Ascending aorta (tissue), 2 donors: ENCODE results near the gene DAO. TPM values are rescaled to one million over a fixed set of nuclear protein-coding genes. Genes with fewer than 3 reads are reported as not detected.

Experiments
- DNase-seq, 2 donors: peaks; one replicate each; pipeline ENCODE4 v3.0.0-alpha.2; 2019; ENCODE audit warnings: low spot score in 2 of 2
- H3K27ac ChIP-seq, 2 donors: fragments of 200-600 bp; sonication (generic); one replicate each; pipeline ENCODE4 v1.5.1; 2016 to 2017; ENCODE audit warnings: mild to moderate bottlenecking in 1 of 2
- H3K27me3 ChIP-seq: fragments of 200-600 bp; sonication (generic); one replicate; pipeline ENCODE4 v1.5.1; 2017
- H3K36me3 ChIP-seq, 2 donors: fragments of 200-600 bp; sonication (generic); one replicate each; pipeline ENCODE4 v1.5.1; 2016
- H3K4me1 ChIP-seq, 2 donors: fragments of 200-600 bp; sonication (generic); one replicate each; pipeline ENCODE4 v1.5.1; 2016 to 2017; ENCODE audit warnings: mild to moderate bottlenecking in 1 of 2
- H3K4me3 ChIP-seq, 2 donors: fragments of 200-600 bp; sonication (generic); one replicate each; pipeline ENCODE4 v1.5.1; 2016 to 2017; ENCODE audit warnings: mild to moderate bottlenecking in 1 of 2
- H3K9me3 ChIP-seq, 2 donors: fragments of 200-600 bp; sonication (generic); one replicate each; pipeline ENCODE4 v1.5.1; 2016
- CTCF ChIP-seq, 3 experiments: fragments of 200-600 bp in 2 of 3; fragments of 450-650 bp in 1 of 3; sonication (generic) in 2 of 3; IDR thresholded peaks; one replicate each; pipeline ENCODE4 v1.5.1; 2016 to 2019; ENCODE audit warnings: antibody characterized with exemption in 3 of 3, mild to moderate bottlenecking in 1 of 3, moderate library complexity in 1 of 3
- intact Hi-C: fragments of 100-400 bp; cut with DNase I; formaldehyde crosslinking; loops from one replicate; pipeline ENCODE4 v1.15.1; 2023
- total RNA-seq: library from RNA; depleted of rRNA; stranded (reverse); fragments of >200 nt; gene quantifications from one replicate; pipeline ENCODE4 v1.1.0, GENCODE V29; 2016

Gene DAO
- total RNA-seq, 1 donor from 2014 or later, result not detected

- Histone ChIP-seq H3K27ac (peak overlapping the region; percentile 93 to 97), H3K9me3 (no peaks in the 10 kb centered on the region), H3K4me3 (peak overlapping the region in 1 of 2 donors; percentile 28), H3K36me3 (peaks cover 10 to 13% of the 10 kb centered on the region in 2 donors), H3K27me3 (no peaks in the 10 kb centered on the region), H3K4me1 (peaks cover 24 to 48% of the 10 kb centered on the region in 2 donors)
- intact Hi-C loops, result loop anchor here (10.0 kb wide), 1 partner anchor 548 kb away; no protein-coding TSS in a partner anchor
- no peak for DNase-seq
- no peak for TF ChIP-seq CTCF (IDR thresholded peaks at IDR 0.05)
Measured at GRCh38 chr12:108852674-108853309, 27.1 kb upstream of the DAO start.

- peak overlapping the region in 1 of 2 donors; percentile 28 for H3K4me3 ChIP-seq
- H3K27ac ChIP-seq, result peak overlapping the region; percentile 93 to 97
- intact Hi-C loops, result loop anchor here (10.0 kb wide), 1 partner anchor 549 kb away; no protein-coding TSS in a partner anchor
Measured at GRCh38 chr12:108853426-108853825, 26.5 kb upstream of the DAO start.

DNA sequence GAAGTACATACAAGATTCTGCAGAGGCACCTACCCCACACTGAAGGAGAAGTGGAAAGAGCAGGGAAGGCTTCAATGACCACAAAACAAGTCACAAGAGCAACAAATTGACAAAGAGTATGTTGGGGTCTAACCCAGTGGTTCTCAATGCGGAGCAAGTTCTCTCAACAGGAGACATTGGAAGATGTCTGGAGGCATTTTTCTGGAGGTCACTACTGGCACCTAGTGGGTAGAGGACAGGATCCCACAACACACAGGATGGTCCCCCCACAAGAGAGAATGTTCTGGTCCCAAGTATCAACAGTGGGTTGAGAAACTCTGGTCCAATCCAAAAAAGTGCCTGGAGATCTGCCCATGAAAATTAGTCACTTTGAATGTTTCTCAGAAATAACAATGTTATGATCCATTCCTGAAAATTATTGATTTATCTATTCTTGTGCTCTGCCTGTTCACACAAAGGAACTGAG, 25.9 kb upstream of the DAO start:
- Histone ChIP-seq H3K9me3 (no peaks in the 10 kb centered on the region), H3K27ac (peak overlapping the region; percentile 93 to 97), H3K4me1 (peaks cover 24 to 58% of the 10 kb centered on the region in 2 donors), H3K27me3 (no peaks in the 10 kb centered on the region), H3K36me3 (peaks cover under 1 to 2% of the 10 kb centered on the region in 2 donors), H3K4me3 (peak overlapping the region in 1 of 2 donors; percentile 28)
- intact Hi-C loops, result loop anchor here (1.0 to 10.0 kb wide), 7 partner anchors 15 to 549 kb away; partner anchors contain the start of gene CORO1C
- TF ChIP-seq CTCF (IDR thresholded peaks at IDR 0.05), result peak; percentile 47 to 60 (median 57)
- peak in 1 of 2 donors; percentile 91 for DNase-seq

More at GRCh38 chr12:108853426-108853825, 26.5 kb upstream of the DAO start:
- peaks cover 24 to 52% of the 10 kb centered on the region in 2 donors for H3K4me1 ChIP-seq
- TF ChIP-seq CTCF (IDR thresholded peaks at IDR 0.05), result no peak
- DNase-seq, result no peak
- no peaks in the 10 kb centered on the region for H3K9me3 ChIP-seq
- no peaks in the 10 kb centered on the region for H3K27me3 ChIP-seq
- H3K36me3 ChIP-seq, result peaks cover 7 to 8% of the 10 kb centered on the region in 2 donors

DNA sequence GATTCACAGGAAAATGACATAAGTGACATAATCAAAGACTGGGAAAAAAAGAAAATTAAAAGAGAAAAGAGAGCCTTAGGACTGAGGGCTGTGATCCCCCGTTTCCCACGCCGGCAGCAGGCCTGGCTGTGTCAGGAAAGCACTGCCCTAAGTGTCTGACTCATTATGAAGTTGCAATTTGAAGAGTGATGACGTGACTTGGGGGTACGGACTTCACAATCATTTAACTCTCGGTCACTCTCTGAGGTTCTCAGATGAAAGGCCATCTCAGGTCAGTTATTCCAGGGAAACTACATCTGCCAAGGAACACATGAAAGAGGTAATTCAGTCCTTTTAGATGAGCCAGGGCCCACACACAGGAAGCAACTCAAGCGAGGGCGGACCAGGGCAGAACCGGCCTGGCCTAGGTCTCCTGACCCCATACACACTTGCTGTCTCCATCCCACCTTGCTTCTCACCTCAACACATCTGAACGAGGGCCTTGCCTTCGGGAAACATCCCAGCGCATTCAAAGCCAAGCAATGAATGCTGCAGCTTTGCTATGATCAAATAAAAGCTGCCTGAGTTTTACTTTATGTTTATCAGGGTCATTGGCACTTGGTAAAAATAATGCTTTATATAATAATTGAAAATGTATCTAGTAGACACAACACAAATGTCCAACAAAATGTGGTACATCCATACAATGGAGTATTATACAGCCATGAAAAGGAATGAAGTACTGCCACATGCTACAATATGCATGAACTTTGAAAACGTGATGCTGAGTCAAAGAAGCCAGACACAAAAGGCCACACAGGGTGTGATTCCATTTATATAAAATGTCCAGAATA, 25.2 kb upstream of the DAO start:
- H3K4me1 ChIP-seq, result peaks cover 24 to 55% of the 10 kb centered on the region in 2 donors
- peak; percentile 65 to 93 for DNase-seq
- no peaks in the 10 kb centered on the region for H3K27me3 ChIP-seq
- H3K27ac ChIP-seq, result peak overlapping the region; percentile 93 to 97
- intact Hi-C loops, result loop anchor here (1.0 to 10.0 kb wide), 11 partner anchors 15 to 1762 kb away; partner anchors contain the start of genes ALKBH2, CORO1C, CRY1 and FICD
- H3K36me3 ChIP-seq, result no peaks in the 10 kb centered on the region
- H3K4me3 ChIP-seq, result peak overlapping the region in 1 of 2 donors; percentile 28
- no peak for TF ChIP-seq CTCF (IDR thresholded peaks at IDR 0.05)
- H3K9me3 ChIP-seq, result no peaks in the 10 kb centered on the region
